ENCODE data around the gene SH2D7.

SH2D7 gene

GRCh38 chr15:78079298-78080087 is 12.9 kb upstream of the SH2D7 start:
- no peak for DNase-seq

GRCh38 chr15:78080088-78080460 is 12.3 kb upstream of the SH2D7 start:
- DNase-seq: no peak

GRCh38 chr15:78082106-78082742 is 10.1 kb upstream of the SH2D7 start:
- DNase-seq: peak in 1 of 2 donors; percentile 37

GRCh38 chr15:78082743-78083110 is 9.6 kb upstream of the SH2D7 start:
- no peak for DNase-seq

GRCh38 chr15:78083186-78083585 is 9.2 kb upstream of the SH2D7 start:
- no peak for DNase-seq

GRCh38 chr15:78083687-78084448 is 8.5 kb upstream of the SH2D7 start:
- no peak for DNase-seq

- no peak for DNase-seq
Measured at GRCh38 chr15:78084449-78084750, 8.0 kb upstream of the SH2D7 start.

- DNase-seq: no peak
Measured at GRCh38 chr15:78085928-78086327, 6.4 kb upstream of the SH2D7 start.

- DNase-seq: no peak
Measured at GRCh38 chr15:78087951-78088772, 4.2 kb upstream of the SH2D7 start.

GRCh38 chr15:78088773-78089080 is 3.6 kb upstream of the SH2D7 start:
- DNase-seq: no peak

GRCh38 chr15:78090422-78091063 is 1.8 kb upstream of the SH2D7 start:
- no peak for DNase-seq

GRCh38 chr15:78093242-78094020 is 1.1 kb downstream of the SH2D7 start:
- DNase-seq: no peak

- DNase-seq: no peak
Measured at GRCh38 chr15:78097667-78098066, 5.3 kb downstream of the SH2D7 start.

GRCh38 chr15:78098131-78098755 is 5.9 kb downstream of the SH2D7 start:
- DNase-seq: no peak

- DNase-seq: no peak
Measured at GRCh38 chr15:78100886-78101285, 8.5 kb downstream of the SH2D7 start.

GRCh38 chr15:78101423-78102105 is 9.2 kb downstream of the SH2D7 start:
- DNase-seq: no peak

GRCh38 chr15:78102211-78102610 is 9.8 kb downstream of the SH2D7 start:
- DNase-seq: no peak

- DNase-seq: no peak
Measured at GRCh38 chr15:78102741-78103140, 10.4 kb downstream of the SH2D7 start.

GRCh38 chr15:78103406-78104118 is 11.2 kb downstream of the SH2D7 start:
- peak in 1 of 2 donors; percentile 31 for DNase-seq

GRCh38 chr15:78104119-78104479 is 11.7 kb downstream of the SH2D7 start:
- no peak for DNase-seq
